GM12878 (cell line): Measurements from ENCODE around the gene AAR2. TPM values are rescaled to one million over a fixed set of nuclear protein-coding genes. Genes with fewer than 3 reads are reported as not detected.

Experiments
- ATAC-seq: fragments of 200-7000 bp; cut with Tn5 transposase; 3 replicates; pipeline ENCODE4 v1.9.1; 2020; ENCODE audit warnings: mild to moderate bottlenecking, moderate library complexity
- BruUV-seq: library from RNA; stranded (reverse); fragments of 400-500 nt; replicated peaks from 2 replicates; lab custom pipeline; 2021; lab: Mats Ljungman, UMichigan
- CTCF ChIA-PET: fragments of 300-600 bp; sonication (Branson Sonifier 250); formaldehyde crosslinking; extraction: SDS; loops from one replicate; lab custom pipeline; 2021; ENCODE audit warnings: inconsistent platforms; lab: Yijun Ruan, JAX
- POLR2A ChIA-PET: fragments of 350-600 bp; formaldehyde crosslinking; extraction: SDS; loops from one replicate; lab custom pipeline; 2021; ENCODE audit warnings: inconsistent platforms; lab: Charles Lee
- RAD21 ChIA-PET: fragments of 300-600 bp; sonication (Branson Sonifier 250); formaldehyde crosslinking; loops from one replicate; lab custom pipeline; 2023; ENCODE audit warnings: antibody characterized with exemption; ENCODE audit not compliant: unreplicated experiment; lab: Charles Lee
- SMC1A ChIA-PET: fragments of 300-600 bp; sonication (Branson Sonifier 250); formaldehyde crosslinking; loops from one replicate; lab custom pipeline; 2023; ENCODE audit not compliant: unreplicated experiment, uncharacterized antibody; lab: Charles Lee
- DNase-seq: peaks from one replicate; pipeline ENCODE4 v3.0.0-alpha.2; 2011; ENCODE audit warnings: low read depth, low spot score
- FAIRE-seq: peaks from 3 replicates; lab custom pipeline; 2011; peaks lifted over from hg19 to GRCh38; lab: Jason Lieb, UNC
- H2AFZ ChIP-seq: 2 replicates; pipeline ENCODE4 v1.6.0; 2011; ENCODE audit warnings: low read depth, low read length, control low read depth; ENCODE audit not compliant: control insufficient read depth
- H3K27ac ChIP-seq: 2 replicates; pipeline ENCODE4 v1.5.1; 2011; ENCODE audit warnings: control low read depth; ENCODE audit not compliant: control insufficient read depth, insufficient read depth
- H3K27me3 ChIP-seq, 2 experiments: replicated peaks in 1 of 2; 2 replicates each; pipeline versions ENCODE4 v1.6.0 to v1.6.1; 2011; ENCODE audit warnings: low read length in 1 of 2; ENCODE audit not compliant: control insufficient read depth in 2 of 2, insufficient read depth in 2 of 2
- H3K36me3 ChIP-seq, 2 experiments: 2 replicates each; pipeline ENCODE4 v1.5.1; 2011; ENCODE audit warnings: low read length in 1 of 2; ENCODE audit not compliant: control insufficient read depth in 2 of 2, insufficient read depth in 2 of 2
- H3K4me1 ChIP-seq: 2 replicates; pipeline ENCODE4 v1.6.1; 2011; ENCODE audit warnings: mild to moderate bottlenecking, low read length, moderate library complexity, mixed read lengths; ENCODE audit not compliant: control insufficient read depth, insufficient read depth
- H3K4me2 ChIP-seq: 2 replicates; pipeline ENCODE4 v1.6.0; 2011; ENCODE audit warnings: control low read depth; ENCODE audit not compliant: control insufficient read depth, insufficient read depth
- H3K4me3 ChIP-seq: fragments of 200-600 bp; sonication (generic); 2 replicates; pipeline ENCODE4 v1.5.1; 2016
- H3K79me2 ChIP-seq: 2 replicates; pipeline ENCODE4 v1.6.0; 2011; ENCODE audit warnings: low read length; ENCODE audit not compliant: control insufficient read depth, insufficient read depth
- H3K9ac ChIP-seq: 2 replicates; pipeline ENCODE4 v1.8.0; 2011; ENCODE audit warnings: low read length, control low read depth, mixed read lengths; ENCODE audit not compliant: control insufficient read depth, insufficient read depth
- H3K9me3 ChIP-seq: replicated peaks from 3 replicates; pipeline ENCODE4 v1.5.1; 2011; ENCODE audit warnings: mild to moderate bottlenecking, low read length; ENCODE audit not compliant: control insufficient read depth, insufficient read depth
- H4K20me1 ChIP-seq: 2 replicates; pipeline ENCODE4 v1.6.0; 2011; ENCODE audit not compliant: control insufficient read depth, insufficient read depth
- BRCA1 ChIP-seq: IDR thresholded peaks from 2 replicates; pipeline ENCODE4 v1.6.1; 2011; ENCODE audit warnings: low read depth, low read length, improper control_type of control experiment
- DPF2 ChIP-seq: fragments of 450-650 bp; IDR thresholded peaks from 2 replicates; pipeline ENCODE4 v1.6.1; 2017; ENCODE audit warnings: mild to moderate bottlenecking
- ELK1 ChIP-seq: IDR thresholded peaks from 2 replicates; pipeline ENCODE4 v1.6.1; 2012; ENCODE audit warnings: low read depth, low read length, improper control_type of control experiment
- ESRRA ChIP-seq: IDR thresholded peaks from 2 replicates; pipeline ENCODE4 v1.6.1; 2012; ENCODE audit warnings: mild to moderate bottlenecking, low read length, improper control_type of control experiment
- IKZF2 ChIP-seq, 2 experiments: fragments of 450-650 bp; IDR thresholded peaks; 2 replicates each; pipeline ENCODE4 v1.6.1; 2017; ENCODE audit warnings: mild to moderate bottlenecking in 2 of 2, moderate library complexity in 2 of 2
- JUNB ChIP-seq: IDR thresholded peaks from 2 replicates; pipeline ENCODE4 v1.6.1; 2016; ENCODE audit warnings: antibody characterized with exemption, mild to moderate bottlenecking
- LARP7 ChIP-seq: fragments of 450-650 bp; IDR thresholded peaks from 2 replicates; pipeline ENCODE4 v1.6.1; 2017; ENCODE audit warnings: mild to moderate bottlenecking
- MAX ChIP-seq: IDR thresholded peaks from 2 replicates; pipeline ENCODE4 v1.6.1; 2012; ENCODE audit warnings: low read depth, low read length, improper control_type of control experiment
- NFYB ChIP-seq: IDR thresholded peaks from 2 replicates; pipeline ENCODE4 v1.6.1; 2011; ENCODE audit warnings: low read depth, mild to moderate bottlenecking, low read length, improper control_type of control experiment, moderate library complexity; ENCODE audit not compliant: insufficient read depth
- NR2F1 ChIP-seq: fragments of 450-650 bp; conservative IDR thresholded peaks from 2 replicates; pipeline ENCODE4 v1.6.1; 2017; ENCODE audit warnings: mild to moderate bottlenecking
- POU2F2 ChIP-seq: IDR thresholded peaks from 3 replicates; pipeline ENCODE4 v1.6.1; 2011; ENCODE audit warnings: low read depth, mild to moderate bottlenecking, low read length, borderline replicate concordance
- SP1 ChIP-seq: IDR thresholded peaks from one replicate; pipeline ENCODE4 v1.6.1; 2011; ENCODE audit warnings: low read depth, low read length
- STAT1 ChIP-seq: fragments of 450-650 bp; conservative IDR thresholded peaks from 2 replicates; pipeline ENCODE4 v1.6.1; 2014; ENCODE audit warnings: antibody characterized with exemption, mild to moderate bottlenecking
- STAT3 ChIP-seq: IDR thresholded peaks from 2 replicates; pipeline ENCODE4 v1.6.1; 2011; ENCODE audit warnings: low read depth, low read length, improper control_type of control experiment
- YBX1 ChIP-seq: fragments of 450-650 bp; IDR thresholded peaks from 2 replicates; pipeline ENCODE4 v1.6.1; 2016; ENCODE audit warnings: antibody characterized with exemption
- YY1 ChIP-seq: IDR thresholded peaks from 2 replicates; pipeline ENCODE4 v1.6.1; 2011; ENCODE audit warnings: low read depth, mild to moderate bottlenecking, low read length
- ZSCAN29 ChIP-seq: fragments of 450-650 bp; IDR thresholded peaks from 2 replicates; pipeline ENCODE4 v1.6.1; 2017; ENCODE audit warnings: mild to moderate bottlenecking, moderate library complexity
- WGBS: methylation state at CpG from one replicate; pipeline ENCODE4 v1.1.6; 2016; ENCODE audit warnings: low lambda C conversion rate; ENCODE audit not compliant: insufficient replicate concordance, insufficient coverage; ENCODE audit errors: missing lambda C conversion rate; 5-methylcytosine and 5-hydroxymethylcytosine counted together
- in situ Hi-C: fragments of 300-500 bp; cut with MboI; formaldehyde crosslinking; loops from 9 replicates; pipeline ENCODE4 v1.14.3; 2018; ENCODE audit warnings: mixed read lengths
- intact Hi-C: fragments of 100-400 bp; cut with micrococcal nuclease; formaldehyde crosslinking; loops from one replicate; pipeline ENCODE4 v1.14.2; 2022; ENCODE audit not compliant: unreplicated experiment
- polyA plus RNA-seq, 11 experiments: library from polyadenylated mRNA; depleted of rRNA in 4 of 11; unstranded in 6 of 11; stranded (reverse) in 5 of 11; fragments of >200 nt; fragmentation: Nextera tagmentation in 4 of 11; fragmentation: Illumina TruSeq in 1 of 11; extraction: Ambion mirVana in 4 of 11; extraction: Trizol in 1 of 11; gene quantifications; 1 replicate in 1 of 11; 2 replicates in 10 of 11; pipeline versions ENCODE4 v1.2.1 to v1.2.3, GENCODE V29; 2011 to 2016; ENCODE audit warnings: inconsistent platforms in 2 of 11, missing spikeins in 2 of 11, low read depth in 1 of 11
- total RNA-seq, 4 experiments: library from RNA; depleted of rRNA in 3 of 4; stranded (reverse); fragments of >200 nt in 3 of 4; fragmentation: Illumina TruSeq in 1 of 4; extraction: Trizol in 1 of 4; gene quantifications; 2 replicates each; pipeline versions ENCODE4 v1.2.1 to v1.2.3, GENCODE V29; 2013 to 2021
- TF ChIP-seq, protein P1 (sequence below): fragments of 450-650 bp; IDR thresholded peaks from 2 replicates; pipeline ENCODE4 v1.6.1; 2018; ENCODE audit warnings: mild to moderate bottlenecking, low read depth, moderate library complexity; ENCODE audit not compliant: partially characterized antibody

Gene AAR2
- total and polyA plus RNA-seq, 10 of the 15 experiments (the other 5 are each of a cell fraction or from before 2014, with no cell fraction given) = 6.5 to 41.7 (median 30.3) TPM

DNA sequence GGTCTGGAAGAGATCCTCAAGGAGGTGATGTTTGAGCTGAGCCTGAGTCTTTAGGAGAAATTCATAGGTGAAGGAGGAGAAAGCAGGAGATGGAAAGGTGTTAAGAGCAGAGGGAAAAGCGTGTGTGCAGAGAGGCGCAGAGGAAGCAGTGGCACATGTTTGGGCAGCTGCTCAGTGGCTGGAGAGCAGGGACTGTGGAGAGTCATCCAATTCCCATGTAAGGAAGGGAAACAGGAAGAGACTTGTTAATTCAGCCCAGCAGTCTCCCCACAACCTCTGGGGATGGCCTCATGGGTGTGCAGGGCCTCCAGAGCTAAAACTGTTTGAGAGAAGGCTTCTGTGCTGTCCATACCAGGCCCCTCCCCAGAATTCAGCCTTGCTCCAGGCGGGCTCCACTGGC lies 16.2 kb downstream of the AAR2 start:
- H3K4me3 ChIP-seq = no peak overlapping the region
- intact Hi-C loops (no loop called here), in situ Hi-C loops (no loop called here)
- DNase-seq (no peak), FAIRE-seq (no peak), ATAC-seq (no peak)
- H3K27me3 ChIP-seq = no peaks in the 10 kb centered on the region
- 89% methylated on average over 3 of the region's 3 CpGs for WGBS
- H3K9ac ChIP-seq = no peak overlapping the region
- no peaks in the 10 kb centered on the region for H3K4me1 ChIP-seq
- H3K9me3 ChIP-seq = no peaks in the 10 kb centered on the region
- SMC1A ChIA-PET = no interaction called here
- no peak for TF ChIP-seq NFYB
- no peak for TF ChIP-seq YY1
- no peak for TF ChIP-seq SP1
- TF ChIP-seq STAT1 = no peak
- TF ChIP-seq ESRRA = no peak
- TF ChIP-seq YBX1 = no peak
- CTCF ChIA-PET = no interaction called here
- H3K27ac ChIP-seq = no peak overlapping the region
- peaks cover 13 to 26% of the 10 kb centered on the region in 2 experiments for H3K36me3 ChIP-seq
- H4K20me1 ChIP-seq = no peaks in the 10 kb centered on the region
- RAD21 ChIA-PET = no interaction called here
- POLR2A ChIA-PET = no interaction called here
- no peak overlapping the region for H3K4me2 ChIP-seq
- BruUV-seq = no TSS peak
- H2AFZ ChIP-seq = no peak overlapping the region
- no peaks in the 10 kb centered on the region; the same call in 1 of the 2 replicates for H3K79me2 ChIP-seq

GRCh38 chr20:36253036-36253435 lies 16.8 kb downstream of the AAR2 start:
- Histone ChIP-seq H3K36me3 (peaks cover 13 to 23% of the 10 kb centered on the region in 2 experiments), H3K9ac (no peak overlapping the region), H3K9me3 (no peaks in the 10 kb centered on the region), H3K27ac (no peak overlapping the region), H3K4me3 (no peak overlapping the region), H3K79me2 (no peaks in the 10 kb centered on the region; the same call in 1 of the 2 replicates), H4K20me1 (no peaks in the 10 kb centered on the region), H2AFZ (no peak overlapping the region), H3K27me3 (no peaks in the 10 kb centered on the region), H3K4me1 (no peaks in the 10 kb centered on the region), H3K4me2 (no peak overlapping the region)
- no TSS peak for BruUV-seq
- RAD21 ChIA-PET = no interaction called here
- POLR2A ChIA-PET = no interaction called here
- CTCF ChIA-PET = interaction anchor here (0.6 kb wide), 1 partner anchor 186 kb away, joined by 3 read pairs; no protein-coding TSS in a partner anchor
- DNase-seq (no peak), FAIRE-seq (no peak), ATAC-seq (no peak)
- in situ Hi-C loops (no loop called here), intact Hi-C loops (no loop called here)
- SMC1A ChIA-PET = no interaction called here
- 98% methylated on average over 8 of the region's 9 CpGs for WGBS
- TF ChIP-seq JUNB (no peak), STAT3 (no peak), NR2F1 (no peak), ZSCAN29 (no peak), IKZF2 (IDR thresholded peaks at IDR 0.05) (no peak), ELK1 (no peak), DPF2 (no peak), BRCA1 (no peak), LARP7 (no peak), POU2F2 (no peak), MAX (no peak)
- TF ChIP-seq, protein P1, sequence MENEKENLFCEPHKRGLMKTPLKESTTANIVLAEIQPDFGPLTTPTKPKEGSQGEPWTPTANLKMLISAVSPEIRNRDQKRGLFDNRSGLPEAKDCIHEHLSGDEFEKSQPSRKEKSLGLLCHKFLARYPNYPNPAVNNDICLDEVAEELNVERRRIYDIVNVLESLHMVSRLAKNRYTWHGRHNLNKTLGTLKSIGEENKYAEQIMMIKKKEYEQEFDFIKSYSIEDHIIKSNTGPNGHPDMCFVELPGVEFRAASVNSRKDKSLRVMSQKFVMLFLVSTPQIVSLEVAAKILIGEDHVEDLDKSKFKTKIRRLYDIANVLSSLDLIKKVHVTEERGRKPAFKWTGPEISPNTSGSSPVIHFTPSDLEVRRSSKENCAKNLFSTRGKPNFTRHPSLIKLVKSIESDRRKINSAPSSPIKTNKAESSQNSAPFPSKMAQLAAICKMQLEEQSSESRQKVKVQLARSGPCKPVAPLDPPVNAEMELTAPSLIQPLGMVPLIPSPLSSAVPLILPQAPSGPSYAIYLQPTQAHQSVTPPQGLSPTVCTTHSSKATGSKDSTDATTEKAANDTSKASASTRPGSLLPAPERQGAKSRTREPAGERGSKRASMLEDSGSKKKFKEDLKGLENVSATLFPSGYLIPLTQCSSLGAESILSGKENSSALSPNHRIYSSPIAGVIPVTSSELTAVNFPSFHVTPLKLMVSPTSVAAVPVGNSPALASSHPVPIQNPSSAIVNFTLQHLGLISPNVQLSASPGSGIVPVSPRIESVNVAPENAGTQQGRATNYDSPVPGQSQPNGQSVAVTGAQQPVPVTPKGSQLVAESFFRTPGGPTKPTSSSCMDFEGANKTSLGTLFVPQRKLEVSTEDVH = no peak
